K562 (cell line): ENCODE results near the gene ADAMTS14. TPM values are rescaled to one million over a fixed set of nuclear protein-coding genes. Genes with fewer than 3 reads are reported as not detected.

Source experiments
- BRCA1 ChIP-seq, 2 experiments: fragments of 450-650 bp in 1 of 2; sonication (generic) in 1 of 2; formaldehyde crosslinking in 1 of 2; IDR thresholded peaks; 2 replicates each; pipeline versions ENCODE4 v1.5.0 to v1.6.1; 2017 to 2020; ENCODE audit warnings: mild to moderate bottlenecking in 1 of 2, missing genetic modification reagents in 1 of 2
- CHD2 ChIP-seq: IDR thresholded peaks from 2 replicates; pipeline ENCODE4 v1.6.1; 2011; ENCODE audit warnings: low read depth, low read length
- CLOCK ChIP-seq: fragments of 250-450 bp; sonication (Bioruptor Pico); IDR thresholded peaks from 2 replicates; pipeline ENCODE4 v1.4.0; 2020; ENCODE audit warnings: mild to moderate bottlenecking, moderate library complexity, borderline replicate concordance
- CREB5 ChIP-seq: fragments of 250-450 bp; sonication (Bioruptor Pico); IDR thresholded peaks from 2 replicates; pipeline ENCODE4 v1.5.0; 2020; ENCODE audit warnings: mild to moderate bottlenecking
- HDAC8 ChIP-seq: fragments of 450-650 bp; IDR thresholded peaks from 2 replicates; pipeline ENCODE4 v1.6.1; 2016; ENCODE audit warnings: mild to moderate bottlenecking, missing genetic modification characterization, moderate library complexity, missing compliant biosample characterization
- HIVEP1 ChIP-seq: fragments of 250-450 bp; sonication (Bioruptor Pico); IDR thresholded peaks from 2 replicates; pipeline ENCODE4 v1.4.0; 2020; ENCODE audit warnings: mild to moderate bottlenecking
- HOXB6 ChIP-seq: fragments of 250-450 bp; sonication (Bioruptor Pico); IDR thresholded peaks from 2 replicates; pipeline ENCODE4 v1.5.1; 2022; ENCODE audit warnings: mild to moderate bottlenecking, borderline replicate concordance
- MAZ ChIP-seq, 2 experiments: fragments of 450-650 bp in 1 of 2; sonication (generic) in 1 of 2; formaldehyde crosslinking; IDR thresholded peaks in 1 of 2; conservative IDR thresholded peaks in 1 of 2; 2 replicates each; pipeline versions ENCODE4 v1.4.0 to v1.5.0; 2020; ENCODE audit warnings: mild to moderate bottlenecking in 1 of 2, missing genetic modification reagents in 1 of 2
- MCM2 ChIP-seq: fragments of 450-650 bp; IDR thresholded peaks from 2 replicates; pipeline ENCODE4 v1.6.1; 2017; ENCODE audit warnings: low read depth, mild to moderate bottlenecking
- NONO ChIP-seq, 2 experiments: fragments of 200-400 bp in 1 of 2; fragments of 450-650 bp in 1 of 2; formaldehyde crosslinking in 1 of 2; IDR thresholded peaks; 2 replicates each; pipeline ENCODE4 v1.6.1; 2017; ENCODE audit warnings: low read depth in 2 of 2, mild to moderate bottlenecking in 2 of 2, moderate library complexity in 2 of 2, low read length in 1 of 2
- RFX5 ChIP-seq: IDR thresholded peaks from 2 replicates; pipeline ENCODE4 v1.6.1; 2011; ENCODE audit warnings: low read depth, mild to moderate bottlenecking, improper control_type of control experiment, low read length
- RHOXF2B ChIP-seq: fragments of 250-450 bp; sonication (Bioruptor Pico); conservative IDR thresholded peaks from 2 replicates; pipeline ENCODE4 v1.5.1; 2021
- SRF ChIP-seq, 2 experiments: fragments of 250-450, 450-650 bp in 1 of 2; sonication (Bioruptor Pico) in 1 of 2; sonication (generic) in 1 of 2; formaldehyde crosslinking; IDR thresholded peaks; 2 replicates each; pipeline versions ENCODE4 v1.5.0 to v1.5.1; 2020 to 2022; ENCODE audit warnings: mild to moderate bottlenecking in 1 of 2, missing genetic modification reagents in 1 of 2
- WHSC1 ChIP-seq: IDR thresholded peaks from one replicate; pipeline ENCODE4 v1.6.1; 2012; ENCODE audit warnings: low read length, control low read depth, inconsistent platforms
- XRCC4 ChIP-seq: IDR thresholded peaks from one replicate; pipeline ENCODE4 v1.6.1; 2011; ENCODE audit not compliant: insufficient read depth, insufficient read length; ENCODE audit errors: extremely low read depth
- ZNF717 ChIP-seq: fragments of 250-450 bp; sonication (Bioruptor Pico); IDR thresholded peaks from 2 replicates; pipeline ENCODE4 v1.5.0; 2021
- polyA plus RNA-seq, 8 experiments: library from polyadenylated mRNA; depleted of rRNA in 4 of 8; stranded (reverse) in 5 of 8; unstranded in 3 of 8; fragments of >200 nt; fragmentation: Nextera tagmentation in 2 of 8; fragmentation: Illumina TruSeq in 1 of 8; extraction: Ambion mirVana in 2 of 8; extraction: Trizol in 1 of 8; gene quantifications; 2 replicates each; pipeline versions ENCODE4 v1.2.1 to v1.2.3, GENCODE V29; 2011 to 2014; ENCODE audit warnings: inconsistent platforms in 1 of 8, missing spikeins in 1 of 8
- total RNA-seq, 7 experiments: library from RNA; depleted of rRNA in 6 of 7; stranded (reverse); fragments of >200 nt in 6 of 7; fragmentation: Illumina TruSeq in 2 of 7; extraction: Trizol in 2 of 7; gene quantifications; 2 replicates each; pipeline versions ENCODE4 v1.2.1 to v1.2.3, GENCODE V29; 2011 to 2021; ENCODE audit warnings: low replicate concordance in 1 of 7
- TF ChIP-seq, protein P1 (sequence below), 2 experiments: fragments of 250-450 bp in 1 of 2; fragments of 450-650 bp in 1 of 2; sonication (Bioruptor Pico) in 1 of 2; IDR thresholded peaks; 2 replicates each; pipeline versions ENCODE4 v1.6.1 to v1.8.0; 2016 to 2021; ENCODE audit warnings: mild to moderate bottlenecking in 2 of 2, moderate library complexity in 2 of 2, missing compliant biosample characterization in 1 of 2, missing genetic modification characterization in 1 of 2
- TF ChIP-seq, protein P2 (sequence below): fragments of 250-450 bp; sonication (Bioruptor Pico); IDR thresholded peaks from 2 replicates; pipeline ENCODE4 v1.5.0; 2021
- TF ChIP-seq, protein P3 (sequence below): fragments of 200-400 bp; formaldehyde crosslinking; IDR thresholded peaks from 2 replicates; pipeline ENCODE4 v1.6.1; 2017; ENCODE audit warnings: mild to moderate bottlenecking, low read depth, low read length, moderate library complexity

ADAMTS14 gene
- total and polyA plus RNA-seq, 9 of the 15 experiments (the other 6 are each of a cell fraction or from before 2014, with no cell fraction given), result 0.04 to 37.4 (median 15.9) TPM

GRCh38 chr10:70743430-70743788 lies 71.1 kb downstream of the ADAMTS14 start (continued):
- TF ChIP-seq, protein P1, sequence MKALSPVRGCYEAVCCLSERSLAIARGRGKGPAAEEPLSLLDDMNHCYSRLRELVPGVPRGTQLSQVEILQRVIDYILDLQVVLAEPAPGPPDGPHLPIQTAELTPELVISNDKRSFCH (CRISPR knock-in tag; IDR thresholded peaks at IDR 0.05), result no peak
- TF ChIP-seq, protein P1 (tag; IDR thresholded peaks at IDR 0.05), result 0 out of 2 replicates have a peak, but pooled peaks have one; percentile 56
- TF ChIP-seq RHOXF2B (CRISPR knock-in tag) (0 out of 2 replicates have a peak, but pooled peaks have one; percentile 56), RFX5 (no peak), HDAC8 (no peak), MCM2 (no peak), NONO (IDR thresholded peaks at IDR 0.05; ENCODE audit: low read depth in 2 of 2, low read length in 1 of 2) (peak in 1 of 2 experiments; percentile 39; a peak in 1 of 4 replicates), WHSC1 (peak; percentile 93), HIVEP1 (CRISPR knock-in tag) (0 out of 2 replicates have a peak, but pooled peaks have one; percentile 41), SRF (CRISPR knock-in tag; IDR thresholded peaks at IDR 0.05) (no peak), CREB5 (CRISPR knock-in tag) (no peak), ZNF717 (CRISPR knock-in tag) (no peak), MAZ (CRISPR knock-in tag; conservative IDR thresholded peaks at IDR 0.05 in 1 of 2, IDR thresholded peaks at IDR 0.05 in 1 of 2) (0 out of 4 replicates have a peak, but pooled peaks of 1 of the 2 experiments have one; percentile 24), CLOCK (no peak), CHD2 (no peak), BRCA1 (IDR thresholded peaks at IDR 0.05) (no peak), BRCA1 (CRISPR knock-in tag; IDR thresholded peaks at IDR 0.05) (no peak), HOXB6 (CRISPR knock-in tag) (no peak), XRCC4 (no peak)
- TF ChIP-seq, protein P2, sequence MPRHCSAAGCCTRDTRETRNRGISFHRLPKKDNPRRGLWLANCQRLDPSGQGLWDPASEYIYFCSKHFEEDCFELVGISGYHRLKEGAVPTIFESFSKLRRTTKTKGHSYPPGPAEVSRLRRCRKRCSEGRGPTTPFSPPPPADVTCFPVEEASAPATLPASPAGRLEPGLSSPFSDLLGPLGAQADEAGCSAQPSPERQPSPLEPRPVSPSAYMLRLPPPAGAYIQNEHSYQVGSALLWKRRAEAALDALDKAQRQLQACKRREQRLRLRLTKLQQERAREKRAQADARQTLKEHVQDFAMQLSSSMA, result no peak
- TF ChIP-seq, protein P3, sequence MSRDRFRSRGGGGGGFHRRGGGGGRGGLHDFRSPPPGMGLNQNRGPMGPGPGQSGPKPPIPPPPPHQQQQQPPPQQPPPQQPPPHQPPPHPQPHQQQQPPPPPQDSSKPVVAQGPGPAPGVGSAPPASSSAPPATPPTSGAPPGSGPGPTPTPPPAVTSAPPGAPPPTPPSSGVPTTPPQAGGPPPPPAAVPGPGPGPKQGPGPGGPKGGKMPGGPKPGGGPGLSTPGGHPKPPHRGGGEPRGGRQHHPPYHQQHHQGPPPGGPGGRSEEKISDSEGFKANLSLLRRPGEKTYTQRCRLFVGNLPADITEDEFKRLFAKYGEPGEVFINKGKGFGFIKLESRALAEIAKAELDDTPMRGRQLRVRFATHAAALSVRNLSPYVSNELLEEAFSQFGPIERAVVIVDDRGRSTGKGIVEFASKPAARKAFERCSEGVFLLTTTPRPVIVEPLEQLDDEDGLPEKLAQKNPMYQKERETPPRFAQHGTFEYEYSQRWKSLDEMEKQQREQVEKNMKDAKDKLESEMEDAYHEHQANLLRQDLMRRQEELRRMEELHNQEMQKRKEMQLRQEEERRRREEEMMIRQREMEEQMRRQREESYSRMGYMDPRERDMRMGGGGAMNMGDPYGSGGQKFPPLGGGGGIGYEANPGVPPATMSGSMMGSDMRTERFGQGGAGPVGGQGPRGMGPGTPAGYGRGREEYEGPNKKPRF, result no peak
